SU-DHL-6 (cell line): ENCODE results near the gene HSD17B4.
"Not testable (repeated sequence)": the region's sequence is repeated elsewhere in the genome, so short reads cannot be mapped to it uniquely, and the experiment has no call there.

Experiments used
- H2AFZ ChIP-seq: fragments of 200-600 bp; sonication (generic); 2 replicates; pipeline ENCODE4 v1.6.1; 2014; ENCODE audit warnings: low read depth, mild to moderate bottlenecking, moderate library complexity, mixed read lengths, antibody characterized with exemption, low read length; ENCODE audit not compliant: severe bottlenecking
- H3F3A ChIP-seq: fragments of 200-600 bp; shearing (Covaris generic); 2 replicates; pipeline ENCODE4 v1.6.0; 2016; ENCODE audit warnings: antibody characterized with exemption, mild to moderate bottlenecking; ENCODE audit not compliant: insufficient read depth
- H3K27ac ChIP-seq: fragments of 200-600 bp; sonication (generic); 2 replicates; pipeline ENCODE4 v1.5.1; 2016; ENCODE audit warnings: low read depth, mild to moderate bottlenecking, low read length, moderate library complexity, mixed read lengths
- H3K27me3 ChIP-seq: fragments of 200-600 bp; sonication (generic), shearing (Covaris generic); 2 replicates; pipeline ENCODE4 v1.6.0; 2014; ENCODE audit warnings: mild to moderate bottlenecking, low read length
- H3K36me3 ChIP-seq: fragments of 200-600 bp; sonication (generic); 2 replicates; pipeline ENCODE4 v1.6.1; 2014; ENCODE audit warnings: mild to moderate bottlenecking, low read length, mixed read lengths
- H3K4me2 ChIP-seq: fragments of 300-600, 200-600 bp; shearing (Covaris generic), sonication (generic); 2 replicates; pipeline ENCODE4 v1.6.0; 2014; ENCODE audit warnings: low read length, low read depth, mild to moderate bottlenecking; ENCODE audit not compliant: poor library complexity, severe bottlenecking
- H3K4me3 ChIP-seq: fragments of 200-600 bp; sonication (generic); 2 replicates; pipeline ENCODE4 v1.5.1; 2014; ENCODE audit warnings: antibody characterized with exemption, low read length, mild to moderate bottlenecking, mixed read lengths; ENCODE audit not compliant: insufficient read depth, poor library complexity, severe bottlenecking
- H3K79me2 ChIP-seq: fragments of 200-600 bp; sonication (generic); 2 replicates; pipeline ENCODE4 v1.6.1; 2014; ENCODE audit warnings: mild to moderate bottlenecking, low read length, moderate library complexity; ENCODE audit not compliant: insufficient read depth
- H3K9ac ChIP-seq: fragments of 200-600 bp; sonication (generic); 2 replicates; pipeline ENCODE4 v1.7.0; 2014; ENCODE audit warnings: mild to moderate bottlenecking, low read length
- H3K9me2 ChIP-seq: fragments of 200-600 bp; sonication (generic); replicated peaks from 2 replicates; pipeline ENCODE4 v1.6.1; 2014; ENCODE audit warnings: low read length; ENCODE audit not compliant: insufficient read depth
- H3K9me3 ChIP-seq: fragments of 200-600 bp; sonication (generic); 2 replicates; pipeline ENCODE4 v1.6.1; 2014; ENCODE audit warnings: low read length, mixed read lengths; ENCODE audit not compliant: insufficient read depth
- H4K20me1 ChIP-seq: fragments of 200-600 bp; sonication (generic); 2 replicates; pipeline ENCODE4 v1.6.1; 2014; ENCODE audit warnings: low read depth, mild to moderate bottlenecking, antibody characterized with exemption, low read length, moderate library complexity, mixed read lengths
- CTCF ChIP-seq: fragments of 200-600 bp; sonication (generic); IDR thresholded peaks from one replicate; pipeline ENCODE4 v1.5.1; 2017; ENCODE audit warnings: antibody characterized with exemption, mild to moderate bottlenecking, low read length, moderate library complexity; ENCODE audit not compliant: insufficient read depth, poor library complexity, severe bottlenecking
- EZH2phosphoT487 ChIP-seq: fragments of 200-600 bp; sonication (generic), shearing (Covaris generic); conservative IDR thresholded peaks from 2 replicates; pipeline ENCODE4 v1.6.1; 2018; ENCODE audit warnings: mild to moderate bottlenecking, antibody characterized with exemption, low read length, moderate library complexity, mixed read lengths

HSD17B4 gene

DNA sequence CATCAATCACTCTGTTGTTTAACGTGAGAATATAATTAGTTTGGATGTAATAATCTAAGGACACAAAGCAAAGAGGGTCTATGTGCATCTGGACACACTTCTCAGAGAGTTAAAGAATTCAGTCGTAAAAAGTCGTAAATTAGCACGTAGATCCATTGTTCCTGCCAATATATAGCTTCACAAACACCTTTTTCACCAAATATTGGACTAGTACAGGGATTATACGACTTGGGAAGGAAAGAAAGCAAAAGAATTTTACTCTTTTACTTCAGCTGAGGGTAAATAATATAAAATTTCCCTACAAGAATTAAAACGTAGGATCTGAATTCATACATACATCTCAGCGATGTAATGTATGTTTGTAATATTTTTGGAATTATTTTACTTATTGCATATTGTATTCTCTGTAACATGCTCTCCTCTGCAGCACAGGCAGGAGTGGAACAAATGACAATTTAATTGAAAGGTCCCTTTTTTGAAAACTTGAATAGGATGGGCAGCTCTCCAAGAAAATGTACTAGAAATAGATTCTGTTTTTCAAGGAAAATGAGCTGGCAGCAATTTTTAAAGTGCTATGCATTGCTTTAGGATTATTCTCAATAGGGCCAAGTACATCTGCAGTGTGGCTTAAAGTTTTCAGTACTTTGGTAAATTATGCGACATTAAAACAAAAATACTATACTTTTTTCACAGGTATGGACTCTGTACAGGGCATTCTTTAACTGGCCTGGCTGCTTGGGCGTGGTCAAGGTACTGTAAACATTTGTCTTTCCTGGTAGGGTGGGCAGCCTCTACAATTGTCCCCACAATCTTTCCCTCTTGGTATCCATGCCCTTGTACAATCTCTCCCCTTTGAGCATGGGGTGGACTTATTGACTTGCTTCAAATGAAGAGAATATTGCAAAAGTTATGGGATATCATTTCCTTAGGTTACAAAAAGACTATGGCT lies 39.7 kb upstream of the HSD17B4 start:
- Histone ChIP-seq H2AFZ (no peak overlapping the region), H3K9me2 (no peaks in the 10 kb centered on the region), H3K4me2 (no peak overlapping the region), H3K4me3 (no peak overlapping the region), H3F3A (no peaks in the 10 kb centered on the region; the same call in 1 of the 2 replicates), H3K9ac (no peak overlapping the region; the same call in 1 of the 2 replicates), H3K9me3 (no peaks in the 10 kb centered on the region), H3K27me3 (no peaks in the 10 kb centered on the region), H3K36me3 (no peaks in the 10 kb centered on the region), H3K27ac (no peak overlapping the region), H3K79me2 (no peaks in the 10 kb centered on the region), H4K20me1 (no peaks in the 10 kb centered on the region)
- no peak for TF ChIP-seq EZH2phosphoT487
- no peak for TF ChIP-seq CTCF

DNA sequence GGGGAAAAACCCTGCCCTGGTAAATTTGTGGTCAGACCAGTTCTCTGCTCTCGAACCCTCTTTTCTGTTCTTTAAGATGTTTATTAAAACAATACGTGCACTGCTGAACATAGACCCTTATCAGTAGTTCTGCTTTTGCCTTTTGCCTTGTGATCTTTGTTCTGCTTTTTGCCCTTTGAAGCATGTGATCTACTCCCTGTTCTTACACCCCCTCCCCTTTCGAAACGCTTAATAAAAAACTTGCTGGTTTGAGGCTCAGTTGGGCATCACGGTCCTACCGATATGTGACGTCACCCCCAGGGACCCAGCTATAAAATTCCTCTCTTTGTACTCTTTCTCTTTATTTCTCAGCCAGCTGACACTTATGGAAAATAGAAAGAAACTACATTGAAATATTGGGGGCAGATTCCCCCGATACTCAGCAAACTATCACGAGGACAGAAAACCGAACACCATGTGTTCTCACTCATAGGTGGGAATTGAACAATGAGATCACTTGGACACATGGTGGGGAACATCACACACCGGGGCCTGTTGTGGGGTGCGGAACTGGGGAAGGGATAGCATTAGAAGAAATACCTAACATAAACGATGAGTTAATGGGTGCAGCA lies 38.1 kb upstream of the HSD17B4 start:
- H3K4me3 ChIP-seq, H3K4me2 ChIP-seq, H2AFZ ChIP-seq, H3F3A ChIP-seq, H3K36me3 ChIP-seq, H3K79me2 ChIP-seq, H3K9me2 ChIP-seq, H3K27me3 ChIP-seq, H4K20me1 ChIP-seq, H3K9me3 ChIP-seq, H3K9ac ChIP-seq, H3K27ac ChIP-seq: not testable (repeated sequence)

DNA sequence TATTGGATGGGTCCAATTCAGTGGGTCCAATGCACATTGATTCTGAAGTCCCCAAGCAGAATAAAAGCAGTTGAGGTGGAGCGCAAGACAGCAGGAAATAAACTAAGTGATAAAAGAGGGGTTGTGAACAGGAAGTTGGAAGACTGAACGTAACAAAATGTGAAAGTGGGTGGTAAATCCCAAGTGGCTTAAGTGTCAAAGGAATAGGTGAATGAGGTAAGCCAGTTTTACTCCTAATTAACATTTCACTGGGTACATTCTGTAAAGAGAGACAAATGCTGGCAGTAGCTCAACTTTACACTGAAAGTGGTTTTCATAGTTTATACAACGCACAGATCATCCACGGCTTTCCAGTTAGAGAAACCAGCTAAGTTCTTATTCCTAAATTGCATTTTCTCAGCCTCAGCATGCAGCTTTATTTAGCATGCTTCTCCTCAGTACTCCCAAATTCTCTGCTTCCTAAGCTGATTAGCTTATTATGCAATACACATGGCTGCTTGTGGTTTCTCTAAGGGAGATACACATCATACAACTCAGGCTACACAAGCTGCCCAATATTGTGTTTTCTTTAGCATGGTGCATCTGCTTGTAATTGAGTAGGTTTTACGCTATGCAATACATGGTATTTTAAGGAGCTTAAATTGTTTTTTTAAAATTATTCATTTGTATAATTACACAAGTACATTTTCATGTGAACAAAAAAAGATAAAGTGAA lies 34.2 kb upstream of the HSD17B4 start:
- Histone ChIP-seq H3K9me2 (no peaks in the 10 kb centered on the region), H3K27me3 (no peaks in the 10 kb centered on the region), H3K4me2 (peak overlapping the region; percentile 29), H3K4me3 (no peak overlapping the region), H3K9ac (no peak overlapping the region), H3K79me2 (no peaks in the 10 kb centered on the region), H4K20me1 (no peaks in the 10 kb centered on the region), H3F3A (no peaks in the 10 kb centered on the region; the same call in 1 of the 2 replicates), H3K36me3 (no peaks in the 10 kb centered on the region), H3K27ac (no peak overlapping the region), H2AFZ (no peak overlapping the region), H3K9me3 (no peaks in the 10 kb centered on the region)
- TF ChIP-seq CTCF (no peak), EZH2phosphoT487 (no peak)
